Stromal cell of bone marrow (primary cell): Measurements from ENCODE around the gene PUSL1.

ENCODE experiments used
- DNase-seq: peaks from one replicate; pipeline ENCODE4 v3.0.0-alpha.2; 2012; ENCODE audit warnings: low read depth

PUSL1 gene, protein sequence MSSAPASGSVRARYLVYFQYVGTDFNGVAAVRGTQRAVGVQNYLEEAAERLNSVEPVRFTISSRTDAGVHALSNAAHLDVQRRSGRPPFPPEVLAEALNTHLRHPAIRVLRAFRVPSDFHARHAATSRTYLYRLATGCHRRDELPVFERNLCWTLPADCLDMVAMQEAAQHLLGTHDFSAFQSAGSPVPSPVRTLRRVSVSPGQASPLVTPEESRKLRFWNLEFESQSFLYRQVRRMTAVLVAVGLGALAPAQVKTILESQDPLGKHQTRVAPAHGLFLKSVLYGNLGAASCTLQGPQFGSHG

DNA sequence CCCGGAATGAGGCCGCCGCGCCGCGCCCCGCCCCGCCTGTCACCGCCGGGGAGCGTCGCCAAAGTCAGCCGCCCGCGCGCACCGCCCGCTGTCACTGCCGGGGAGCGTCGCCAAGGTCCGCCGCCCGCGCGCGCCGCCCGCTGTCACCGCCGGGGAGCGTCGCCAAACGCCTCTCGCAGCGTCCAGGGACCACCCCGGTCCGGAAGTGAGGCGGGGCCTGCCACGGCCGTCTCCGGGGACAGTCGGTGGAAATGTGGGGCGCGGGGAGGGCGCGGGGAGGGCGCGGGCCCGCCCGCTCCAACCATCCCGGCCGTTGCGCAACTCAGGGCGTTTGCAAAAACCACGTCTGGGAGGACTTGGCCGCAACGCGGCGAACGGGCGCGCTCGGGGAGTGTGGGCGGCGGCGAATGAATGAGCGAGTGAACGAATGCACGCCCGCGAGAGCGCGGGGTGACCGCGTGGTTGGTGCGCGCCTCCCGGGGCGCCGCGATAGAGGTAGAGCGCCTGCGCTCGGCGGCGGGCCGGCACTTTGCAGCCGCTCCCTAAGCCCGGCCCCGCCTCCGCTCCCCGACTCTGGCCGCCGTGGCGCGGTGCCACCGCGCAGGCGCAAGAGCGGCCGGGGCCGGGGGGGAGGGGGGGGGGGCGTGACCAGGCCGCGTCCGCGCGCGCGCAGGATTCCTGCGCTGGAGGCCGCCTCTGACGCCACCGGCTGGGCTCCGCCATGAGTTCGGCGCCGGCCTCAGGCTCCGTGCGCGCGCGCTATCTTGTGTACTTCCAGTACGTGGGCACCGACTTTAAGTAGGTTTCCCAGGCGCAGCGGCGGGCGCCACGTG, at the start of gene PUSL1, which contains the start of gene ACAP3:
PUSL1 (plus strand) TSS at position 675 of the 833 bp plus-strand sequence; CDS start at position 722, 47 bp downstream.
ACAP3 (minus strand) TSS at position 8 of the 833 bp plus-strand sequence. CDS start 115 bp downstream, outside the sequence.
- DNase-seq = peak; percentile 87

DNA sequence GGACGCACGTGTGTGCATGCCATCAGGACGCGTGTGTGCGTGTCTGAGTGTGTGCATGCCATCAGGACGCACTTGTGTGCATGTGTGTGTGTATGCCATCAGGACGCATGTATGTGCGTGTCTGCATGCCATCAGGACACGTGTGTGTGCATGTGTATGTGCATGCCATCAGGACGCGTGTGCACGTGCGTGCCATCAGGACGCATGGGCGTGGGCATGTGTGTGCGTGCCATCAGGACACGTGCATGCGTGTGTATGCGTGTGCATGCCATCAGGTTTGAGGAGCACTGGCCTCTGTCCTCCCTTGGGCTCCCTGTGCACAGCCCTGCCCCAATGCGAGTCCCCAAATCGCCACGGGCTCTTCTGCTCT, 49.3 kb upstream of the PUSL1 start:
- no peak for DNase-seq

DNA sequence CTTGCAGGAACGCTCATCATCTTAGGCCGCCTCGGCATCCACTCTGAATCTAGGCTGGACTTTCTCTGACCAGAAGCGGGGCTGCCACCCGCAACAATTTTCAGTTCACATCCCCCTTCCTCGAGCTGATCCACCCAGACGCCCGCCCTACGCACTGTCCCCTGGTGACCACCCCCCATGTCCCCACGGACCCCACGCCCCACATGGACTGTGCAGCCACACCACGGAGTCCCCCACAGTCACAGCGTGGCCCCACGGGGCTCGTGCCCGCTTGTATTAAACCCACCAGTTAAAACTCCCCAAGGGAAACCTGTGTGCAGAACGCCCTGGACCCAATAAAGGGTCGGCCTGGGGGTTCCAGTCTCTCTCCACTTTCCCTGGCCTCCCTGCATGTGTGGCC, 48.9 kb upstream of the PUSL1 start:
- DNase-seq = no peak

DNA sequence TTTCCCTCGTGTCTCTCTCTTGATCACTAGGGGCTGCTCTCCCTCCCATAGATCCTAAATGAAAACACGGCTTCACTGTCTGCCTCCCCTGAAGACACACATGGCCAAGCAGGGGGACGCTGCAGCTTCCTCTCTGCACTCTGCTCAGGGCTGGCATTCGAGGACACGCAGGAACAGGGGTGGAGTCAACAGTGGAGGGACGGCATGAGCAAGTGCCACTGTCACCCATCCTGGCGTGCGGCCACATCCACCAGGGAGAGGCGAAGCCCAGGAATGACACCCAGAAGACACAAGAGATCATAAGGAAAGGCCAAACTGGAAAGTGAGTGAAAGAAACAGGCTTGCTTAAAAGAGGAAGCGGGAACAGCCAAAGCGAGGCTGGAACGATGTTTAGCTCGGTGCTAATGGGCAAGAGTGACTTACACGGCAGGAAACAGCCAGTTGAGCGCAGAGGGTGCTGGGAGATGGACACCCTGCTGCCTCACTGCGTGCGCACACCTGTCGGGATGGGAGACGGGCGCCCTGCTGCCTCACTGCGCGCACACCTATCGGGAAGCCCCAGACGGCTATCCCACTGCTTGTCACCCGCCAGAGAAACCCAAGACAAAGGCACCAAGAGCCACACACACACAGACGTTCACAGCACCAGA, 48.3 kb upstream of the PUSL1 start:
- DNase-seq = no peak

DNA sequence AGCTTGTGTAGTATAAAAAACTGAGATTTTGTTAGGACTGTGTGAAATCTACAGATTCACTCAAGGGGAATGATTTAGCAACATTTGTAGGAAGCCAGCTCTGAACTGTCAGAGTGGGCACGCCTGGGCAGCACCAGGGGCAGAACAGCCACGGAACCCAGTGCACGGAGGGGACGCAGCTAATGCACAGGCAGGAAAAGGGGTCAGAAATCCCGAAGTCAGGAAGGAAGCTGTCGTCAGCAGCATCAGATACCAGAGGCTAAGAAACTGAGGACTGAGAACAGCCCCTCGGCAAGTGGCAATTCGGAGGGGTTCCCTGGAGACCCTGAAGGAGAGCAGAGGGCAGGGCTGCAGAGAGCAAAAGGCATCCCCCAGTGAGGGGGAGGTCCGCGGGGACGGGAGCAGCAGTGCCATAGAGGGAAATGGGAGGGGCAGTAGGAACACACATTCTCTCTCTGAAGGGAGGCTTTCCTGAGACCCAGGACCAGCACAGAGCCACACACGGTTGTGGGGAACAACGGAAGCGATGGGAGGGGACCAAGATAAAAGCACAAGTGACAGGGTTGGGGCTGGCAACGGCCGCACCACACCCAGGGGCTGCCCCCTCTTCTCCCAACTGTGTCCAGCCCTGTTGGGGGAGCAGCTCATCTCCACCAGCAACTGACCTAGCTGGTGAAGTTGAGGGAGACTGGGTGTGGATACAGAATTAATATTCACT, 47.4 kb upstream of the PUSL1 start:
- no peak for DNase-seq

DNA sequence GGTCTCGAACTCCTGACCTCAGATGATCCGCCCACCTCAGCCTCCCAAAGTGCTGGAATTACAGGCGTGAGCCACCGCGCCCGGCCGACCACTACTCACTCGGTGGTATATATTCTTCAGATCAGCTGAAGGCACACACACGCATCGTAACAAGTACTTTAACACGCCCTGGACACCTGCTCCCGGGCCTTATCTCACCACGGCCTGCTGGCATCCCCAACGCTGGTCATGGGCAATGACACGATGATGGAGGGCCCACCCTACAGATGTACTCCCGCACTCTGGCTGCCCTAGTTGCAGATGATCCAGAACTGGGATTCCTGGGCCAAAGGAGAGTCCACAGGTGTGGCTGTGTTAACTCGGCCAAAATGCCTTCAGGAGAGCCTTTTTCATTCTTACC, 46.3 kb upstream of the PUSL1 start:
- no peak for DNase-seq

DNA sequence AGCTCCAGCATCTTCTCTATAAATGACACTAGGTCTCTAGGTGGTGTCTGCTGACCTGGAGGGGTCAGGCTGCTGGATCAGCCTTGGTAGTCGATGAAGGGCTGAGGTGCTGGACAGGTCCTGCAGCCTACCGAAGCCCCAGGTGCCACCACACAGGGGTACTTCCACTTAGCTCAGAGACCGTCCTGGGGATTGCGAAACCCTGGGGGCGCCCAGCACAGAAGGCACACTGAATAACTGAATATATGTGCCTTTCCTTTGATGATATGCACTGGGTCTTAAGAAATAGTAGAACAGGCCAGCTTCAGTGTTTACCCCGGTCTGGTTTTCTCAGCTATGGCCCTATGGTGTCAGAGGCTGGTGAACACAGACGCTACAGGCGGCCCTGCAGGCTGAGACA, 45.6 kb upstream of the PUSL1 start:
- DNase-seq = no peak

DNA sequence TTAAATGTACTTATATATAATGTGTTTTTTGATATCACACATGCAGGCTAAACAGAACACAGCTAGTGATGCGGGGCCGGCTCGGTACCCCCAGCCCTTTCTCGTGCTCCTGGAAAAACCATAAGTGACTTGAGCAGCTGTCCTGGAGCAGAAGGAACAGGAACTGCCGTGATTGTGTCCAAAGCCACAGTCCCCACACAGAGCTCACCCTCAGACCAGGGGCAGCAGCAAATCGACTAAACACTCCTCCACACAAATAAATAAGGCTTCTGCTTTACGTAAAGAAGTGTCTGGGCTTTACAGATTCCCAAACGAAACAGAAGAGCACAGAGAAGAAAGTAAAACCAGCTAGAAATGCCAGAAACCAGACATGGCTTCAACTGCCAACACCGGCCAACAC, 44.4 kb upstream of the PUSL1 start:
- DNase-seq = no peak

DNA sequence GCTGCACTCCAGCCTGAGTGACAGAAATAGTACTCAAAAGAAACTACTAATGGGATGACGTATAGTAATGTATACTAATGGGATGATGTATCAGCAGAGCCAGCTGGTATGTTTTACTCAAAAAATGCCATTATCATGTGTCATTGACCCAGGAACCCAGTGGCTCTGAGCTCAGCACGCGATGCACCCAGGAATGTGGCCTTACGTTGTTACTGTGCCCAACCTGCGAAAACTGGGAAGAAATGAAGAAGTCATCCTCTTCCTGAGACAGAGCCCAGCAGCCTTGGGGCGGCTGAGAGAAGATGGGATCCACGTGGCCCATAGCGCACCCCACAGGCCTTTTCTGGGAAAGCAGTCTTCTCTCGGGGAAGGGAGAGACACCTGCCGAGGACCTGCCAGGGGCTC, 43.5 kb upstream of the PUSL1 start:
- peak; percentile 64 for DNase-seq

DNA sequence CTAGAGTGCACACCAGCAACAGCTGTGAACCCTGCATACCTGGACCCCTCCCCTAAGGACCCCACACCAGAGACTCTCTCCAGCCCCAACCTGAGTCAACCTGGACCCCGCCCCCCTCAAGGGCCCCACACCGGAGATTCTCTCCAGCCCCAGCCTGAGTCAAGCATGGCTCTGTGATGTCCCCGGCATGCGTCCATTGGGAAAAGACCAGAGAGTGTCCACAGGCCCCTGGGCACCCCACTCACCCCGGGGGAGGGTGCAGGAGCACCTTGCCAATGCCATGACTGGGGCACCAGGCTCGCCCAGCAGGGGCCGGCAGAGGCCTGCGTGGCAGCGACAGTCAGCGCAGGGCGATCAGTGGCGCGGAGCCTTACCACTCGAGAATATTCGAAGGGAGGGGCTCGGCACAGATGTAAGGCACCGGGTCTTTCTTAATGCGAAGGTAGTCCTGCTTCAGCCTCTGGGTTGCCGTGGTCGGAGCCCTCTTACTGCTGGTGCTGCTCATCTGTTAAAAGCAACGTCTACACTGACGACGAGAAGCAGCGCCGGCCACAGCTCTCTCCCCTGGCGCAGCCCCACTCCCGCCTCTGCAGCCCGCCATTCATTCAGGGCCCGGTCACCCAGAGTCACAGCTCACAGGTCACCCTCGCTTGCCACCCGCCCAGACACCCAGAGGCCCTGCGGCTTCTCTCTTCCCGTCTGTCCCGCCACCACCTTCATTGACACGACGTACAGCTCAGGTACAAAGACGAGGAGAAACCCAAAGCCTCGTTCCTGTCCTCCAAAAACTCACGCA, 40.7 kb upstream of the PUSL1 start:
- no peak for DNase-seq

DNA sequence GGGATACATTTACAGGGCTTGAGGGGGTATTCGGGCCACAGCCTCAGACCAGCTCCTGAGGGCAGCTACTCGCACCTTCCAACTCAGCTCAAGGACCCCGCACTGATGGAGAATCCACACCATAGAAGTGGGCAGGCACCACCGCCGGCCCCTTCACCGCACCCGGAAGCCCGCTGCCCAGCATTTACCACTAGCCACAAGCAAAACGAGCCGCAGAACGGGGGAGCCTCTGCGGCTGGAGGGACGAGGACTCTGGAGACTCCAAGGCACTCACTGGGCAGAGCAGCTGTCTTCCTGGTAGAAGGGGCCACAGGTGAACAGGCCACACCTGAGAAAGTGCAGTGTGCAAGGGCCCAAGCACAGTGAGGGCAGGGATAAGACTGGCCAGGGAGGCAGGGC, 40.1 kb upstream of the PUSL1 start:
- DNase-seq = no peak

DNA sequence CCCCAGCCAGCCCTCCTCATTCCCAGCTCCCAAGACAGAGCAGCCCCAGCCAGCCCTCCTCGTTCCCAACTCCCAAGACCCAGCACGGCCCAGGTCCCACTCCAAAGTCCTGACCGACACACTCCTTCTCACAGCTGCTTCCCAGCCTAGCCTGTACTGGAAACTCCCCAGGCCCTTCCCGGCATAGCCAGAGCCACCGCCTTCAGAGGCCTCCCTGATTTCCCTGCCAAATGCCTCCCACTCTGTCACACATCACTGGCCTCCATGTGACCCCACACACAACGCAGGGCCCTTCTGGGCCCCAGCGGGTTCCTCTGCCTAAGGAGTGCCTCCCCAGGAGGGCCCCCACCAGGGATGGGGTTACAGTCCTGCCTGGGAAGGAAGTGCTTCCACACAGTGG, 37.6 kb upstream of the PUSL1 start:
- DNase-seq = no peak

DNA sequence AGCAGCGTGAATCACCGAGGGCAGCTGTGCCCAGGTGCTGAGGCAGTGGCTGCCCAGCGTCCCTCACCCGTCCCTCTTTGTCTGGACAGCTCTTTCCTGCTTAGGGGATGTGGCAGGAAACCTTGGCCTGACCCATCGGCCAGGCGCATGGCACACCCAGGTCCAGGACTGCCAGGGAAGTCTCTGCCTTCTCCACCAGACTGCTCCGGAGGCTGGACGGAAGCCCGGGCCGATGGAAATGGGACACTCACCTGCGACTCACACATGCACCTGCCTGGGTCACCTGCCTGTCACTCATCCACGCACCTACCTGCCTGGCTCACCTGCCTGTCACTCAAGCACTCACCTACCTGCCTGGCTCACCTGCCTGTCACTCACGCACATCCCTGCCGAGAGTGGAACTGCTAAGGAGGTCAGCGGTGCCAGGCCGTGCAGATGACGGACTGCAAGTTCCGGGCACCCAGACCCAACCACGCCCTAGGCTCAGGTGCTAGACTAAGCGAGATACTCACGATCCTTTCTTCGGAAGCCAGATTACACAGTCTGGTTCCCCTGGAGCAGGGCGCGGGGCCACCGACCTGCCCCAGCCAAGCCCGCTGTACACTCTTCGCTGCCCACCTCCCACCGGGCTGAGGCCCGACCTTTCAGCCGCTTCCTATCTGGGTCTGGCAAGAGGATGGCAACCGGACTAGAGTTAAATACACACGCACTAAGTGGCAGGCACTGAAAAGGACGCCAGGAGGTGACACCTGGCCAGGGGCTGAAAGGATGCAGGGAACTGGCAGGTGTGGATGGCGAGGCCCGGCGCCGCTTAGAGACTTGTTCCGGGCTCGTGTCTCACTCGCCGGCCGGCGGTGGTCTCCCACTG, 35.8 kb upstream of the PUSL1 start:
- no peak for DNase-seq

DNA sequence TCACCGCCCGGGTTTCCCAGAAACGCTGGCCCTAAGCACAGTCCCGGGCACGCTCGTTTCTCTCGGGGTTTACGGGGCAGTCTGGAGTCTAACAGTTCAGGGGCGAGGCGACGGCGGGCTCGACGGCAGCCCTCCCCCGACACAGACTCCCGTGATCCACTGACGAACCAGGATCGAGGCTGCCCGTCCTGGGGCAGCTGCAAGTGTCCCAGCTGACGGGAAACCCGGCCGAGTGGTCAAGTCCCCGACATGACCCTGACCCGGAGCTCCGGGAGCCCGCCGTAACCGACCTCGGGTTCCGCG, 35.2 kb upstream of the PUSL1 start:
- DNase-seq = no peak

DNA sequence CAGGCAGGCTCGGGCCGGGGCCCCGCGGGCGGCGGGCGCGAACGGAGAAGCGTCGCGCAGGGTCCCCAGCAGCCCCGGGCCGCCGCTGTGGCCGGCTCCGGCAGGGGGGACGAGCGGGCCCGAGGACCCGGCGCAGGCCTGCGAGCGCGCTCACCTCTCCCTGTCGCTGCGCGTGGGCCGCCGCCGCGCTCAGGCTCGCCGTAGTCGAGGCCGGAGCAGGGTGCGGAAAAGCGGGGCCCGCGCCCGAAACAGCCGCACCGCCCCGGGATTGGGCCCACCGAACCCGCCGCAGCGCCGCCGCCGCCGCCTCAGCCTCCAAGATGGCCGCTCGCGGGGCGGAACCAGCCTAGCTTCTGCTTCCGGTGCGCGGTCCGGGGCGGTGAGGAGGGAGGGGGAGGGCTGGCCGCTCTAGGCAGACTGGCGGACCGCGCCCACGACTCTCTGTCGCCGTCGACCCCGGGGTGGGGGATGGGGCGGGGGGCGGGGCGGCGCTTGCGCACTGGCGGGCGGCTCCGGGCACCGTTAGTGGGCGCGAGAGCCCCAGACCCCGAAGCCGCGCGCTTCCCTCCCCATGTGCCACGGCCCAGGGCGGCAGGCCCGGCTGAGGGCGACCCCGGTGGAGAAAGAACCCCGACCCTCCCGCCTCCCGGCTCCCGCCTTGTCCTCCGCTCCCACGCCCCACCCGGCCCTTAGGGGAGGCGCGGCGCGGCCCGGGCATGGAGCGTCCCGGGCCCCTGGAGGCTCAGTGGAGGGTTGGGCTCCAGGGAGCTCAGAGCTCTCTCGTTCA, 34.7 kb upstream of the PUSL1 start, which contains the start of gene UBE2J2:
UBE2J2 (minus strand) TSS at position 343 of the 787 bp plus-strand sequence. CDS start 5,862 bp downstream, outside the sequence.
- DNase-seq = peak; percentile 74

DNA sequence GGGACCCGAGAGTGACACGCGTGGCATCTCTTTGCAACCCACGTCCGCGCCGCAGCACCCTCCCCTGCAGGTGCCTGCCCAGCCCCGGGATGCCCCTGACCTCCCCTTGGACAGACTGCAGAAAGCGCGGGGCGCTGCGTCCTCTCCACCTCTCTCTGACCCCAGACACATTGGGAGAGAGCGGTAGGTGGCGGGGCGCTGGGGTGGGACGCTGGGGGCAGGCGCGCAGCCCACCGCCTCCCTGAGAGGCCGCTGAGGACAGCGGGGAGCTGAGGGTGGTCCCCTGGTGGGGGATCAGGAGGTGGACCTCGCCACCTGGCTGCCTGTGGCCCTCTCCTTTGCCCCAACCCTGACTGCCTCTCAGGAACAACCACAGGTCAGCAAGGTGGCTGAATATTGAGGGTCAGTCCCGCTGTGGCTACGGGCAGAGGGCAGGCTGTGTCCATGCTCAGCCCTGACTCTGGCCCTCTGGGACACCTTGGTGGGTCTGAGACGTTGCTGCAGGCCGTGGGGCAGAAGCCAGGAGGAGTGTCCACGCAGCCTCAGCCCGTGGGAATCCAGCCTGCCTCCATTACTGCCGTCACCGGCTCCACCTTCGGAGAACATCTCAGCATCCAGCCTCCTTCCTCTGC, 34.0 kb upstream of the PUSL1 start:
- DNase-seq = no peak

DNA sequence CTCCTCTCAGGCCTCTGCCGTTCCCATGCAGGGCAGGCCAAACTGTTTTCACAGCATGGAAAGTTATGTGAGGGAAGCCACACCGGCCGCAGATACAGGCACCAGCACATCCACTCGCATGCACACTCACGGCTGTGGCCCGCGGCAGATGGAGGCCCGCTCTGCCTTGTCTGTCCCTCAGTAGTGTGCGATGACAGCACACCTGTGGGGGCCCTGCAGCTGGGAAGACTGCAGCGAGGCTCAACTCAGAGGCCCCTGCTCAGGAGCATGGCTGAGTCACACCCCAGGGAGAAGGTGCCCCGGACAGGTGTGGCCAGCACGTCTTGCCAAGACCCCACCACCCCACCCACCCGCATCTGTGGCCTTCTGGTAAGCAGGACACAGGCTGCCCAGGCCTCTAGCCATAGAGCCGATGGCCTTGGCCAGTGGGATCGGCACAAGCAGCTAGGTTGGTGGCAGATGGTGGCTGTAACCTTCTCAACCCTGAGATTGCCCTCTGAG, 33.4 kb upstream of the PUSL1 start:
- DNase-seq = no peak

DNA sequence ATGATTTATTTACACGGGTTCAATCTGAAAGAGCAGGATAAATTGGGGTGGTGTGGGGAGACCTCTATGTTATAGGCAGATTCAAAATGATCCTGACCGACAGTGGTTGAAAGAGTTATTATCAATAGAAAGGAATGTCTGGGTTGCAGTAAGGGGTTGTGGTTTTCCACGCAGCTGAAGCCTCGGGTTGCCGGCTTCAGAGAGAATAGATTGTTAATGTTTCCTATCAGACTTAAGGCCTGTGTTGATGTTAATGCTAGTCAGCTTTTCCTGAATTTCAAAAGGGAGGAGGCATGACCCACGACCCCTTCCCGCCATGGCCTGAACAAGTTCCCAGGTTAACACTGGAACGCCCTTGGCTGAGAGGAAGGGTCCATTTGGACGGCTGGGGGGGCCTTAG, 32.6 kb upstream of the PUSL1 start:
- DNase-seq = no peak

DNA sequence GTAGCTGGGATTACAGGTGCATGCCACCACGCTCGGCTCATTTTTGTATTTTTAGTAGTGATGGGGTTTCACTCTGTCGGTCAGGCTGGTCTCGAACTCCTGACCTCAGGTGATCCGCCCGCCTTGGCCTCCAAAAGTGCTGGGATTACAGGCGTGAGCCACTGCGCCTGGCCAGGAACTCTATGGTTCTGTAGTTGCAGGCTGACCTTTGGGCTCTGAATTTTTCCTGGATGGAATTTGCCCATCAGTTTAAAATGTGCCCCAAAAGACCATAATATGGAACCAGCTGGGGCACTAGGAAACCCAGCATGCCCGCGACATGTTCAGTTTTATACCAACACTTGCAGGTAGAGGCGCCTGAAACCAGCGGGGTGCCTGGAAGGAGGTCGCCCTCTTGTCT, 29.8 kb upstream of the PUSL1 start:
- DNase-seq = no peak
